ENCODE measurements around the gene DNAH2.

The DNAH2 gene

DNA sequence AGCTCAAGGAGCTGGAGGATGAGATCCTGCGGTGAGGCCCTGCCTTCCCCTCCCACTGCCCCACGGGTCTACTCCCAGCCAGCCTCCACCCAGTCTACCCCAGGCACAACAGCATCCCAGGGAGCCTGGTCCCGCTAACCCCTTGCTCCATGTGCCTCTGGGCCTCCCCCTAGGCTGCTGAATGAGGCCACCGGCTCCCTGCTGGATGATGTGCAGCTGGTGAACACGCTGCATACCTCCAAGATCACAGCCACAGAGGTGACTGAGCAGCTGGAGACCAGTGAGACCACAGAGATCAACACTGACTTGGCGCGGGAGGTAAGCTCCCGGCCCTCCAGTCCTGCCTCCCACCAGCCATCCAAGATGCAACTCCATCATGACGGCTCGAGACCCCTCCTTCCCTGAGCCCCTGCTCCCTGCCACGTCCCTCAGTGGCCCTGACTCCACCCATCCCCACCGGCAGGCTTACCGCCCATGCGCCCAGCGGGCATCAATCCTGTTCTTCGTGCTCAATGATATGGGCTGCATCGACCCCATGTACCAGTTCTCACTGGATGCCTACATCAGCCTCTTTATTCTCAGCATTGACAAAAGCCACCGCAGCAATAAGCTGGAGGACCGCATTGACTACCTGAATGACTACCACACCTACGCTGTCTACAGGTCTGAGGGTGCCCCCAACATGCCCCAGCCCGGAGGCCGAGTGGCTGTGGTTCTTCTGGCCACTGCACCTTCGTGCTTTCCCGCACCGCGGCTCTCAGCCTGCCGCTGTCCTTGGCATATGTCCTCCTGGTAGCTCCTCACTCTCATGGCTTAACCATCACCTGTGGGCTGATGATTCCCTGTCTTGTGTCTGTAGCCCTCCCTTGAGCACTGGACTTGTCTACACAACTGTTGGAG, 101.5 kb downstream of the DNAH2 start:
- DNase-seq (ENCODE audit: low read depth) = no peak

DNA sequence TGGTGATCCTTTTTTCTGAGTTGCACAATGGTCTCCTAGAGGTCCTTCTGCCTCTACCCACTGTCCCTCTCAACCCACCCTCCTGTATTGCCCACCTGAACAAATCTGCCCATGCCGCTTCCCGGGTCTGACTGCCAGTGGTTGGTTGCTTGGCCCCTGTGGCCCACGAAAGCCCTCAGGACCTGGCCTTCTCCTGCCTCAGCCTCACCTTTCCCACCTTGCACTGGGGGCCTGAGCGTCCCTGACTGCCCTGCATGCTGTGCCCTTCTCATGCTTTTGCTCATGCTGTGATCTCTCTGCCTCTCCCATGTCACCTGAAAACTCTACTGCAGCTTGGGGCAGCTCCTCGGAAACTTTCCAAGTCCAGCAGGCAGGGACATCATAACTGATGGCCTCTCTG, 102.7 kb downstream of the DNAH2 start:
- no peak for DNase-seq (ENCODE audit: low read depth)

DNA sequence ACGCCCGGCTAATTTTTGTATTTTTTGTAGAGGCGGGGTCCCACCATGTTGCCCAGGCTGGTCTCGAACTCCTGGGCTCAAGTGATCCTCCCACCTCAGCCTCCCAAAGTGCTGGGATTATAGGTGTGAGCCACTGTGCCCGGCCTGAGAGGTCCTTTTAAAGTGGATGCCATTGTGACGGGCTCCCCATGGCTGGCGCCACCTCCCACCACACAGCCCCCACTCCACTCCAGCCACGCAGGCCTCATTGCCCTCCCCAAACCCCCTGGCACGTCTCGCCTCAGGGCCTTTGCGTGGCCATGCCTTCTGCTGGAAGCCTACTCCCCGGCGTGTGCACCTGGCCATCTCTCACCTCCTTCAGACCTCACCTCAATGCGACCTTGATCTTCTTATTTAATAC, 104.6 kb downstream of the DNAH2 start:
- no peak for DNase-seq (ENCODE audit: low read depth)

DNA sequence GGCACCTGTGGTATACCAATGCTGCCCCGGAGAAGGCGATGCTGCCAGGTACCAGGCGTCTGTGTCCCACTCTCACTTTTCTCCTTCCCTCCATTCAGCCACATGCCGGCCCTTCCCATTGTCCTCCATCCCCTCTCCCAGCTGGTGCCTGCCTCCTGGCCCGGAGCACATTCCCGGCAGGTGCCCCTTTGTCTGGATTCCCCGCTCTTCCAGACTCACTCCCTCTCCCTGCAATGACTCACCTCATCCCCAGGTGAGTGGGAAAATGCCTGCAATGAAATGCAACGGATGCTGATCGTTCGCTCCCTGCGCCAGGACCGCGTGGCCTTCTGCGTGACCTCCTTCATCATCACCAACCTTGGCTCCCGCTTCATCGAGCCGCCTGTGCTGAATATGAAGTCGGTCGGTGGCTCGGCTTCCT, 106.0 kb downstream of the DNAH2 start:
- no peak for DNase-seq (ENCODE audit: low read depth)

DNA sequence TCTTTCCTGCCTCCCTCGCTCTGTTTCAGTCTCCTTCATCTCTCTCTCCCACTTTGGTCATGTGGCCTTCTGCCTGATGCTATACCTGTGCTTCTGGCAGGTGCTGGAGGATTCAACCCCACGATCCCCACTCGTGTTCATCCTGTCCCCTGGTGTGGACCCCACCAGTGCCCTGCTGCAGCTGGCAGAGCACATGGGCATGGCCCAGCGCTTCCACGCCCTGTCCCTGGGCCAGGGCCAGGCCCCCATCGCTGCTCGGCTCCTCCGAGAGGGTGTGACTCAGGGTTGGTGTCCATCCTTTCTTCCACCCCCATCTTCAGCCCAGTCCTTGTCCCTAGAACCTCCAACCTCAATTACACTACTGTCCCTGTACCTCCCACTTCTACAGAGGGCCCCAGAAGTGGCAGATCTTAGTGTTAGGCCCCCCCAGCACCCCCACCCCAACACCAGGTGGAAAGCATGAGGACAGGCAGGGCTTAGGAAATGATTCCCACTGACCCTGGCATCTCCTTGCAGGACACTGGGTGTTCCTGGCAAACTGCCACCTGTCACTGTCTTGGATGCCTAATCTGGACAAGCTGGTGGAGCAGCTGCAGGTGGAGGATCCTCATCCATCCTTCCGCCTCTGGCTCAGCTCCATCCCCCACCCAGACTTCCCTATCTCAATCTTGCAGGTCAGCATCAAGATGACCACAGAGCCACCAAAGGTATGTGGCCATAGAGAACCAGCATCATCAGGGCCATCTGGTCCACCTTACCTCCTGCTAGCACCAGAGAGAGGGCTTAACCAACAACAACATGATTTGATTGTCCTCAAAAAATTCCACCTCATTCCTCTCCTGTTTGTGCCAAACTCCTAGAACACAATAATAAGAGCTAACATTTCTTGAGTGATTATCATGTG, 106.7 kb downstream of the DNAH2 start:
- DNase-seq (ENCODE audit: low read depth) = no peak

DNA sequence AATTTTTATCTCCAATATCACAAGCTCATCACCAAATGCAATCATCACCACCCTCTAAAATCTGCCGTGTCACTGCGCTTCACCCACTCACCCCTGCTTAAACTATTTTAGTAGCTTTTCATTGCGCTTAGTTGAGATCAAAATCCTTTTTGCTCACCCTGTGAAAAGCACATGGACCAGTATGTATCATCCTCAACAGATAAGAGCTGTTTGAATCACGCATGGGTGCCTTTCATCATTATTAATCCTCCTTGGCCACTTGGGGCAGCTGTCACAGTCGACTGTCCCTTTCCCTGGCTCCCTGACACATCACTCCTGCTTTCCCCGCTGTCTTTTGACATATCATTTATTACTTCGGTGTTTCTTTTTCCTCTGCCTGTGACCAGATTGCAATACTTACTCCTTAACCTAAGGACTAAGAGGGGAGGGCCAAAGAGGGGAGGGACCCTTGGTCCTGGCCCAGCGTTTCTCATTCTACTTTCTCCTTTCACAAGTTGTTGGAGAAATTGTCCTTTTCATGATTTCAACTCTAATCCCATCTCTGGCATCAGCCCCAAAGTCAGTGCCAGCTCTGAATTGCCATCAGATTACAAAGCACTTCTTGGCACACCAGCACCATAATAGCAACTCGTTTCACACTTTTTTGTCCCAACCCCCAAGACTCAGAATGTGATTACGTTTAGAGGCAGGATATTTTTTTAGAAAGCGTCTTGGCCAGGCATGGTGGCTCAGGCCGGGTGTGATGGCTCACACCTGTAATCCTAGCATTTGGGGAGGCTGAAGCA, 107.9 kb downstream of the DNAH2 start:
- DNase-seq (ENCODE audit: low read depth) = no peak

DNA sequence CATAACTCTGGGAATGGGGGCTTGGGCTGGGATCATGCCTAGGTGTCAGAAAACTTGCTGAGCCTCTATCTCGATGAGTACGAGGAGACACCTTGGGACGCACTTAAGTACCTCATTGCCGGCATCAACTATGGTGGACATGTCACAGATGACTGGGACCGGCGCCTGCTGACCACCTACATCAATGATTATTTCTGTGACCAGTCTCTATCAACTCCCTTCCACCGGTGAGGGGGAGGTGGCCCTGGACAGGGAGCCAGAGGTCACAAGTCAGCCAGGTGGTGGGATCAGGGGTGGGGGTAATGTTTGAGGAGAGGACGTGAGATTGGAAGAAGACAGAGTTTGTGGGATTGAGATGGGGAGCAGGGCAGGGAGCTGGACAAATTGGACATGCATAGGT, 113.1 kb downstream of the DNAH2 start:
- no peak for DNase-seq (ENCODE audit: low read depth)

DNA sequence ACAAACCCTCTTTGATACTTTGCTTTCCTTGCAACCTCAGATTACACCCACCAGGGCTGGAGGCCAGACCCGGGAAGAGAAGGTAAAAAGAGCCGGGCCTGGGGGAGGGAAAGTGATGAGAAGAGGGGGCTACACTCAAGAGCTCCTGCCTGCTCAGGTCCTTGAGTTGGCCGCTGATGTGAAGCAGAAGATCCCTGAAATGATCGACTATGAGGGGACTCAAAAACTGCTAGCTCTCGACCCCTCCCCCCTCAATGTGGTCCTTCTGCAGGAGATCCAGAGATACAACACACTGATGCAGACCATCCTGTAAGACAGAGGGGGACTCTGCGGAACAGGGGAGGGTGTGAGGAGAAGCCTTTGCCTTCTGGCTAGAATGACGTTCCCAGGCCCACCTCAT, 113.7 kb downstream of the DNAH2 start:
- no peak for DNase-seq (ENCODE audit: low read depth)

DNA sequence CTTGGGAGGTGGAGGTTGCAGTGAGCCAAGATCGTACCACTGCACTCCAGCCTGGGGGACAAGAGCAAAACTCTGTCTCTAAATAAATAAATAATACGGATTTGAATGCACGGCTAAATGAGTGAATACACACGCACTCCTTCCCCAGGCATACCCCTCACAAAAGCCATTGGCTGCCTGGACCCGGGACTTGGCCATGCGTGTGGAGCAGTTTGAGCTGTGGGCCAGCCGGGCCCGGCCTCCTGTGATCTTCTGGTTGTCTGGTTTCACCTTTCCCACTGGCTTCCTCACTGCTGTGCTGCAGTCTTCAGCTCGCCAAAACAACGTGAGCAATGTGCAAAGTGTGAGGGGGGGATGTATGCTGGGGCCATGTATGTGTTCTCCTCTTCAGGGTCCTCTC, 114.9 kb downstream of the DNAH2 start:
- no peak for DNase-seq (ENCODE audit: low read depth)

DNA sequence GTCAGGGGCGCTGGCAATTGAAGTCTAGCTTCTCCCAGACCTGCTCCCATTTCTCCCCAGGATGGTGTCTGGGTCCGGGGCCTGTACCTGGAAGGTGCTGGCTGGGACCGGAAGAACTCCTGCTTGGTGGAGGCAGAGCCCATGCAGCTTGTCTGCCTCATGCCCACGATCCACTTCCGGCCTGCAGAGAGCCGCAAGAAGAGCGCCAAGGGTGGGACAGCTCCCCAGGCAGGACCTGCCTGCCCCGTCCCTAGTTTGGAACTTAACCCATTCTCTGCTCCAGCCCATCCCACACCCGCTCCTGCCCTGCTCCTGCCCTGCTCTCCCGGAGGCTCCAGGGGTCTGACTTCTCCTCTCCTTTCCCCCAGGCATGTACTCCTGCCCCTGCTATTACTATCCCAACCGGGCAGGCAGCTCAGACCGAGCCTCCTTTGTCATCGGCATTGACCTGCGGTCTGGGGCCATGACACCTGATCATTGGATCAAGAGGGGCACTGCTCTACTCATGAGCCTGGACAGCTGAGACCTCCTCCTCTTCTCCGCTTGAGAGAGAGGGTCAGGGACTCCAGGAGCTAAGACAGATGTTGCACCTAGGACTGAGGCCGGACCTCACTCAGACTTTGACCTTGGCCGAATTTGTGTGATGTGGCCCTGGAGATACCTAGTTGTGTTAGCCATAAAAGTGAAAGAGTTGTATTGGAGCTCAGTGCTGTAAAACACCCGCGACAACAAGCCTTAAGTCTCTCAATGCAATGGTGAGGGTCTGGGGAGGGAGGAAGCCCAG, 115.7 kb downstream of the DNAH2 start:
- no peak for DNase-seq (ENCODE audit: low read depth)

DNA sequence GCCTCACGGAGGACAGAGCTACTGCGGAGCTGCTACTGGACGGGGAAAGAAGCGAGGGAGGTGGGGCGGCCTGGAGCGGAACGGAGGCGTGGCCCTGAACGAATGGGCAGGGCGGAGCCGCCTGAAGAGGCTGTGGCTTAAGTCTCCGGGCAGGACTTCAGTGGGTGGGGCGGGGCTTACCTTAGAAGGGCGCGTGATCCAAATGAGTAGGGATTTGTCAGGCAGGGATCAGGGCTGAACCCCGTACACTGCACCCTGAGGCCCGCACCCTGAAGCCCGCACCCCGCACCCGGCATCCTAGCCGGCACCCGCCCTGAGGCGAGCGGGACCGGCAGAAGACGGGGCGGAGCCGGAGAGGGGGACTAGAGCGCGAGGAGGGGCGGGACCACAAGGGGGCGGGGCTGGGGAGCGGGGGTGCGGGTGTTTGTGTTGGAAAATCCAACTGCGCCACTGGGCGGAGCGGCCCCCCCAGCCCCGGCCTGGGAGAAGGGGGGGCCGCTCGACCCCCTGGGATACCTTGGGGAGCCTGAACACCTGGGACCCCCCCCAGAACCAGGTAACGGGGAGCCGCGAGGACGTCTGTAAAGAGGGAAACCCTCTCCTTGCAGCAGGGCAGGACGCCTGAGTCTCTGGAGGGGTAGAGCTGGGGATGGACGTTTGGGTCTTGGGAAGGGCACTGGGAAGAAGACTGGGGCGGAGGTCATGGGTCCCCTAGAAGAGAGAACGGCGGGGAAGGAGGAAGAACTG, 116.4 kb downstream of the DNAH2 start, which contains the start of gene KDM6B:
TSS of gene KDM6B (plus strand) at position 423 of the 747 bp plus-strand sequence. CDS start 11,338 bp downstream, outside the sequence.
- peak; percentile 79 for DNase-seq (ENCODE audit: low read depth)

DNA sequence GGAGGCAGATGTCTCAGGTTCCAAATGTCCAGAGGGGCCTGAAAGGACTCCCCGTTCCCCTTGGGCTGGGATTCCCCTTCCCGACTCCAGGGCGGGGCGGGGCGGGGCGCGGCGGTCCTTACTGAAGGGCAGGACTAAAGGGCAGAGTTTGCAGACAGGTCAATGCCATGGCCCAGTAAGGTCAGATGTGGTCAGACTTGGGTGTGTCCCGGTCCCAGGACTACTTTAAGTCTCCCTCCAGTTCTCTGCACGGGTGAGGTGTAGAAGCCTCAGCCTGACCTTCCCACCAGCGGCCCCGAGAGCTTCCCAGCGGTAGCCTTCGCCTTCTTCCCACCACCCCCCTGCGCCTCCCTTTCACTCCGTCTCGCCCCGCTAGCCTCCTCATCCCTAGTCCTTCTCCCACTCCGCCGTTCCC, 117.0 kb downstream of the DNAH2 start:
- DNase-seq (ENCODE audit: low read depth) = peak; percentile 53

DNA sequence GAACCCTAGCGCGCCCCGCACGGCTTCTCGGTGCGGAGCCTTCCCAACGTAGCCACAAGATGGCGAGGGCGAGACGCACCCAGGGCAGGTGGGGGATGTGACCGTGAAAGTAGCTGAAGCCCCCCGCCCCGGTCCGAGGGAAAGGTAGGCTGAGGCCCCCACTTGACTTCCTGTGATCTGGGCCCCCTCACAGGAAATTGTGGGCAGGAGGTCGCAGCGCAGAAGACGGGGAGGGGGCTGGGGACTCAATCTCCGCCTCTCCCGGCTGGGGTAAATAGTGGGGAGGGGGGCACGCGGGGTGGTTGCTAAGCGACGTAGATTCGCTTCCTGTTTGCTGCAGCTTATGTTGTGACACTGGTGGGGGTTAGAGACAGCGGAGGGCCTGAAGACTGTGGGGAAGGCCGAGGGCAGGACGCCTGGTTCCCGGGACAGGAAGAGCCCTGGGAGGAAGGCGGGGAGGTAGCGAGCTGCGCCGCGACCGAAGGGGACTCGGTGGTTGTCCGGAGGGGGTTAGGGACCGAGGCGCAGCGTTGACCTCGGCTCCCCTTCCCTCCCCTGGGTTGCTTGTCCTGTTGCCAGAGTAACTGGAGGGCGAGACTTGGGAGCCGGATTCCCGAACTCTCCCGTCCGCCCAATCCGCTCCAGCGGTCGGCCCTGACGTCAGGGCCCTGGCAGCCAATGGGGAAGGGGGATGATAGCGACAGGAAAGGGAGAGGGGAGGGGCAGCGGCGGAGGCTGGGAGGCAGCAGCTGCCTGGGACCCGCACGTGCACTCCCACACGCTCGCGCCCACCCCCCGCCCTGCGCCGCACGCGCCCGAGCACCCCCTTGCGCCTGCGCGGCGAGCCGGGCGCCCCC, 117.6 kb downstream of the DNAH2 start:
- DNase-seq (ENCODE audit: low read depth) = peak; percentile 93

DNA sequence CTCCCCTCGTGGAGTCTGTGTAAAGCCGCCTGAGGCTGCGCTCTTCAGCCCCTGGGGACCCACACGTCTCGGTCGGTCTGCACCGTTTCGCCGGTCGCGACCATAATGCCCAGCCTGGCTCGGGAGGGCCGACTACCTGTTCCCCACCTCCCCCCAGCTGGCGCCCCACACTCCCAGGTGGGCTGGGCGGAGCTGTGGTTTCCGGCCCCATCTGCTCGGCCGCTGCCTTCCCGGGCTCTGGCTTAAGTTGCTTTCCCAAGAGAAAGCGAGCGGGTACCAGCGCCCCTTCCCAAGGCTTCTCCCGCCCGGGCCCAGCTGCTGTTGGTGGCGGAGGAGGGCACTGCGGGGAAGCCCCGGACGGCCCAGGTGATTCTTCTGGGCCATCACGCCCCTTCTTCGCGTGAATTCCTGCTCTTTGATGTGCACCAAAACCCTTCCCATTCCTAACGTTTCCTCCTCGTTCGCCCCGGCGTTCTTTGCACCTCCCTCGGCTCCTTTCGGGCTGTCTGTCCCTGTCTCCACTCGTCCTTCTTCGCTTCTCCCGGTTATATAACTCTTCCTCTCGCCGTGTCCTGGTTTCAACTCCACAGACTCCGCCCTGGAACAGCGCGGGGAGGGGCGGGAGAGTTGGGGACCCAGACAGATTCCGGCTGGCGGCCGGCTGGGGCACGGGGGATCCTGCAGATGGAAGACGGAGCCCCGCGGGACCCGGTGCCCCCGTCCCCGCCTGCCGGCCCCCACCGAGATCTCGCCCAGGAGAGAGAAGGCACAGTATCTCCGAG, 118.5 kb downstream of the DNAH2 start:
- peak; percentile 52 for DNase-seq (ENCODE audit: low read depth)

DNA sequence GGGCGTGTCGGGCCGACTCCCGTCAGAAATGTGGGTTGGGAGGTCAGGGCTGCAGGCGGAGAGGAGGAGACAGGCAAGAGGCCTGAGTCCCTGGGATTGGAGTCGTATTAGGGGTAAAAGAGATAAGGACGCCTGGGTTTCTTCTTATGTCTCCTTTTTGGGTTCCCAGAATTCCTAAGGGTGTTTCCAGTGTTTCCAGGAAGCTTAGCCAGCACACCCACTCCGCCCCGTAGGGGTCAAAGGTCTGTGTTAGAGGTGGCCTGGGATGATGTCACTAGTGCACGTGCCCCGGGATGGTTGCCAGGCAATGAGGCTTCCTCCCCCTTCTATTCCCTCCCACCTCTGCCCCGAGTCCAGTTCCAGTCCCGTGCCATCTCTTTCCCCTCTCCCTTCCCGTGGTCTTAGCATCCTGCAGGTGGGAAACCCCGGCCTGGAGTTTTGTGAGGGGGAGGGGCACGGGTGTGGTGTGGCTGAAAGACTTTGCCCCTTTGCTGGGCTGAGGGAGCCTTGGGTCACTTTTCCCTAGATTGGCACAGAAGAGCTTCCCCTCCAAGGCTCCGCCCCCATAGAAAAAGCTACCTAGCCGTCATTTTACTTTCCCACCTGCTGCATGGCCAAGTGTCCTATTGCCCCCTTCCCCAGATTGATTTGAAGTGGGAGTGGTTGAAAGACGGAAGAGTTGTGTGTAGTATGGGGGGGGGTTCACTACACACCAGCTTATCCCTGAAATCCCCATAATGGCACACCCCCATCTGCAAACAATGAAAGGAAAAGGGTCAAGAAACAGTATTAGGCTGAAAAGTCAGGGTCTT, 119.3 kb downstream of the DNAH2 start:
- peak; percentile 64 for DNase-seq (ENCODE audit: low read depth)

DNA sequence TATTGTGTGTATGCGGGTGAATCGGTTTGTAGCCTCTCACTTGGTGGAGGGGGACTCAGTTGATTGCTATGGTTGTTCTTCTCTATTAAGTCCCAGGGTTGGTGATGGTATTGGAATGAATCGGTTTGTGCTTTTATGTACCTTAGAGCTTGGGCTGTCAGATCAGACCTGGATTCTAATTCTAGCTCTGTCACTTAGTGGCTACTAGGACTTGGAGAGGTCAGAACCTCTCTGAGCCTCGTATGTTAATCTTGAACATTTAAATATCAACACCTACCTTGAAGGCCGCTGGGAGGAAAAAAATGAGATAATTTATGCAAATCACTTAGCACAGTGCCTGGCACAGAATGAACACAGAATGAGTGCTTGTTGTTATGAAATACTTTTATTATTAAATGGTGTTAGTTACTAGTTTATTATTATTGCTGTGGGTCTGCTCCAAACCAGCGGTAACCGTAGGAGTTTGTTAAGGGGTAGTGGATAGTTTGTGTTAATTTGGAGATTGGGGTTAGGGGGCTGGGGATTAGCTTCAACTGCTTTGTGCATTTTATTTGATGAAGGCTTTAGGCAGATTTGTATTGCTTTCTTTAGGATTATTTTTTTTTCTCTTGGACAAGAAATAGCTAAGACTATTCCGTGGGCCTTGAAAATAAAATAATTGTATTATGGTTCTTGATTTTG, 120.0 kb downstream of the DNAH2 start:
- no peak for DNase-seq (ENCODE audit: low read depth)
